Activated T-helper 17 cell treated with anti-CD3 and anti-CD28 coated beads, Interleukin-2, amount 50 U/mL, for 72 hours (primary cell): ENCODE results near the gene FAM89B. TPM values are rescaled to one million over a fixed set of nuclear protein-coding genes. Genes with fewer than 3 reads are reported as not detected.

Source experiments
- ATAC-seq: fragments of 150-1000 bp; cut with Tn5 transposase; replicated peaks from 2 replicates; pipeline ENCODE4 v1.10.0; 2021; ENCODE audit warnings: mild to moderate bottlenecking, moderate library complexity
- H3K27ac Mint-ChIP-seq: one replicate; pipeline ENCODE4 v1.8.0; 2022; ENCODE audit warnings: mixed read lengths
- H3K27me3 Mint-ChIP-seq: one replicate; pipeline ENCODE4 v1.8.0; 2022; ENCODE audit warnings: mixed read lengths
- H3K36me3 Mint-ChIP-seq: one replicate; pipeline ENCODE4 v1.8.0; 2022; ENCODE audit warnings: low read depth, mild to moderate bottlenecking, mixed read lengths
- H3K4me1 Mint-ChIP-seq: one replicate; pipeline ENCODE4 v1.8.0; 2022; ENCODE audit warnings: mixed read lengths
- H3K4me3 Mint-ChIP-seq: one replicate; pipeline ENCODE4 v1.8.0; 2022; ENCODE audit warnings: mild to moderate bottlenecking, mixed read lengths
- H3K9me3 Mint-ChIP-seq: one replicate; pipeline ENCODE4 v1.8.0; 2022; ENCODE audit warnings: mixed read lengths
- total RNA-seq, 2 donors: library from RNA; stranded (reverse); gene quantifications; one replicate each; pipeline ENCODE4 v1.2.3, GENCODE V29; 2022

FAM89B gene
- total RNA-seq, 2 donors from 2014 or later = 39.0 to 42.2 TPM

- Mint-ChIP-seq H3K27me3 (no peaks in the 10 kb centered on the region), H3K9me3 (no peaks in the 10 kb centered on the region), H3K4me1 (peaks cover 31% of the 10 kb centered on the region), H3K36me3 (peaks cover 69% of the 10 kb centered on the region), H3K4me3 (peak within 1 kb of the TSS; percentile 94), H3K27ac (peak within 1 kb of the TSS; percentile 94)
- ATAC-seq = peak; percentile 81
Measured at GRCh38 chr11:65569973-65570918, 2.1 kb upstream of the FAM89B start, which contains the start of gene ZNRD2. Gene ZNRD2 (plus strand): TSS chr11:65570477. CDS start chr11:65570492, 15 bp downstream.

GRCh38 chr11:65571420-65571819 lies 918 bp upstream of the FAM89B start:
- no peaks in the 10 kb centered on the region for H3K27me3 Mint-ChIP-seq
- no peaks in the 10 kb centered on the region for H3K9me3 Mint-ChIP-seq
- H3K4me3 Mint-ChIP-seq = peak overlapping the region; percentile 94
- H3K27ac Mint-ChIP-seq = peak overlapping the region; percentile 90
- ATAC-seq = no peak
- H3K36me3 Mint-ChIP-seq = peaks cover 76% of the 10 kb centered on the region
- H3K4me1 Mint-ChIP-seq = peaks cover 25% of the 10 kb centered on the region

- no peak for ATAC-seq
- Mint-ChIP-seq H3K27me3 (no peaks in the 10 kb centered on the region), H3K27ac (peak overlapping the region; percentile 90), H3K36me3 (peaks cover 81% of the 10 kb centered on the region), H3K9me3 (no peaks in the 10 kb centered on the region), H3K4me1 (peaks cover 25% of the 10 kb centered on the region), H3K4me3 (peak overlapping the region; percentile 94)
Measured at GRCh38 chr11:65571940-65572339, 398 bp upstream of the FAM89B start.

GRCh38 chr11:65573391-65574079 lies 1.2 kb downstream of the FAM89B start:
- Mint-ChIP-seq H3K36me3 (peaks cover 89% of the 10 kb centered on the region), H3K27me3 (no peaks in the 10 kb centered on the region), H3K4me1 (peaks cover 24% of the 10 kb centered on the region), H3K9me3 (no peaks in the 10 kb centered on the region), H3K27ac (peak overlapping the region; percentile 94), H3K4me3 (peak overlapping the region; percentile 94)
- ATAC-seq = no peak

GRCh38 chr11:65574109-65574810 lies 1.9 kb downstream of the FAM89B start:
- Mint-ChIP-seq H3K27me3 (no peaks in the 10 kb centered on the region), H3K9me3 (no peaks in the 10 kb centered on the region), H3K27ac (peak overlapping the region; percentile 94), H3K4me3 (peak overlapping the region; percentile 94), H3K36me3 (peaks cover 89% of the 10 kb centered on the region), H3K4me1 (peaks cover 23% of the 10 kb centered on the region)
- peak; percentile 42 for ATAC-seq

GRCh38 chr11:65574811-65575567 lies 2.7 kb downstream of the FAM89B start:
- Mint-ChIP-seq H3K4me3 (peak overlapping the region; percentile 94), H3K27ac (peak overlapping the region; percentile 94), H3K36me3 (peaks cover 90% of the 10 kb centered on the region), H3K4me1 (peaks cover 23% of the 10 kb centered on the region), H3K27me3 (no peaks in the 10 kb centered on the region), H3K9me3 (no peaks in the 10 kb centered on the region)
- no peak for ATAC-seq

DNA sequence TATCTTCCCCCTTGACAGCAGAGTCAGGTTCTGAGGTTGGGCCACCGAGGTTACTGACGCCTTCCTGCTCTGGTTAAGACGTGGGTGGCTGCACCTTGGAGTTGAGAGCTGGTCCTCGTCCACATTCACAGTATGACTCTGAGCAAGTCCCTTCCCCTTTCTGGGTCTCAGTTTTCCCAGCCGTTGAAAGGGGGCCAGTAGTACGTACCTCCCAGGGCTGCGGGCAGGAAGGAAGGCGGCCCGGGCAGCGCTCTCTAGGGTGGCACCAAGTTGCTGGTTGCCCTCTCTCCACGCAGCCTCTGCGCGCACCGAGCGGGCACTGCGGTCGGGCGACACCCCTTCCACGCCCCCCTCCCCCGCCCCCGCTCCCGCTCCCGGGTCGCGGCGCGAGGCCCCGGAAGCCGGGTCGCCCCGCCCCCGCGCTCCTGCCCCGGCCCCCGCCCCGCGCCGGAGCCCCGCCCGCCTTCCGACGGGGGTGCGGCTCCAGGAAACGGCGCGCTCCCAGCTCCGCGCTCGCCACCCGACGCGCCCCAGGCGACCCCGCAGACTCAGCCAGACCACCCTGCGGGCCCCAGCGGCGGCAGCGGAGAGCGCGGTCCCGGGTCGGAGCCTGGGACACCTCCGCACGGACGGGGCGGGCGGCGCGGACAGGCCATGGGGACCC lies 3.4 kb downstream of the FAM89B start, which contains the start of gene EHBP1L1:
Gene EHBP1L1 (plus strand): TSS at position 486 of the 664 bp plus-strand sequence. CDS start 250 bp downstream, outside the sequence.
- peak within 1 kb of the TSS; percentile 94 for H3K27ac Mint-ChIP-seq
- H3K9me3 Mint-ChIP-seq = no peaks in the 10 kb centered on the region
- peaks cover 90% of the 10 kb centered on the region for H3K36me3 Mint-ChIP-seq
- peaks cover 23% of the 10 kb centered on the region for H3K4me1 Mint-ChIP-seq
- H3K27me3 Mint-ChIP-seq = no peaks in the 10 kb centered on the region
- peak within 1 kb of the TSS; percentile 94 for H3K4me3 Mint-ChIP-seq
- ATAC-seq = peak; percentile 57

- peak overlapping the region; percentile 89 for H3K27ac Mint-ChIP-seq
- H3K36me3 Mint-ChIP-seq = peaks cover 91% of the 10 kb centered on the region
- H3K27me3 Mint-ChIP-seq = no peaks in the 10 kb centered on the region
- peaks cover 23% of the 10 kb centered on the region for H3K4me1 Mint-ChIP-seq
- ATAC-seq = peak; percentile 2
- H3K9me3 Mint-ChIP-seq = no peaks in the 10 kb centered on the region
- peak overlapping the region; percentile 94 for H3K4me3 Mint-ChIP-seq
Measured at GRCh38 chr11:65576232-65576866, 4.0 kb downstream of the FAM89B start.

DNA sequence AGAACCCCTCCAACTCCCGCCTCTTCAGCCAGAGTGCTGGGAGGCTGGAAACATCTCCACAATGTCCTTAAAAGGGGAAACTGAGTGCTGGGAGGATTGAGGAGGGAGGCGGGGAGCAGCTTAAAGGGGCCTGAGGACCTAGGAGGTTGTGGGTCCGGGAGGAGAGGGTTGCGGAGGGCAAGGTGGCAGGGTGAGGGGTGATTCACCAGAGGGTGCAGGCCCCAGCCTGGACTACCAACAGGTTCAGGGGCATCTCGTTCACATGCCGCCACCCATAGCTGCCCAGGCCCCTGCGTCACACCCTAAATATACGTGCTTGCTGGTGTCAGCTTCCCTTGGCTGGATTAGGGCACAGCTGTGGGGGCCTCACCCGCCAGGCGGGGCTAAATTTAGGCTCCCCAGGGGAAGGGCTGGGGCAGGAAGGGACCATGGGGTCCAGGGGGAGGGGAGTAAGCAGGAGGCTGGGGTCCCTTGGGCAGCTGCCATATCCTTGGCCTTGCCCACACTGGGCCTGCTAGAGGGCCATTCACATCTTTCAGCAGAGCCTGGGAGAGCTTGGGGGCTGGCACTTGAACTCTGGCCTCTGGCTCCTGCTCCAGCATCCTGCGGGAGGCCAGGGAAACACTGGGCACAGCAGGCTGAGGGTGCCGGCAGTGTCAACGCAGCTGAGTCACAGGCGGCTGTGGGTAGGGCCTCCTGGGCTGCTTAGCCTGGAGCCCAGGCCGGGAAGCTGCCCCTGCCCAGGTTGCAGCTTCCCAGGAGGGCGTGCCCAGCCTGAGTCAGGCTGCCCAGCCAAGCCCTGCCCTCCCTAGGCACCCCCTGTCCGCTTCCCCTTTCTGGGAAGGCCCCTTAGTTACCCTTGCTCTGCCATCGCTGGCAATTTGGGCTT lies 4.8 kb downstream of the FAM89B start:
- peak overlapping the region; percentile 94 for H3K4me3 Mint-ChIP-seq
- no peaks in the 10 kb centered on the region for H3K9me3 Mint-ChIP-seq
- peaks cover 18% of the 10 kb centered on the region for H3K4me1 Mint-ChIP-seq
- no peaks in the 10 kb centered on the region for H3K27me3 Mint-ChIP-seq
- peak overlapping the region; percentile 89 for H3K27ac Mint-ChIP-seq
- peaks cover 92% of the 10 kb centered on the region for H3K36me3 Mint-ChIP-seq
- peak; percentile 37 for ATAC-seq

- Mint-ChIP-seq H3K4me1 (peaks cover 16% of the 10 kb centered on the region), H3K4me3 (peak overlapping the region; percentile 94), H3K9me3 (no peaks in the 10 kb centered on the region), H3K27me3 (no peaks in the 10 kb centered on the region), H3K27ac (peak overlapping the region; percentile 89), H3K36me3 (peaks cover 95% of the 10 kb centered on the region)
- no peak for ATAC-seq
Measured at GRCh38 chr11:65577756-65578109, 5.4 kb downstream of the FAM89B start.

DNA sequence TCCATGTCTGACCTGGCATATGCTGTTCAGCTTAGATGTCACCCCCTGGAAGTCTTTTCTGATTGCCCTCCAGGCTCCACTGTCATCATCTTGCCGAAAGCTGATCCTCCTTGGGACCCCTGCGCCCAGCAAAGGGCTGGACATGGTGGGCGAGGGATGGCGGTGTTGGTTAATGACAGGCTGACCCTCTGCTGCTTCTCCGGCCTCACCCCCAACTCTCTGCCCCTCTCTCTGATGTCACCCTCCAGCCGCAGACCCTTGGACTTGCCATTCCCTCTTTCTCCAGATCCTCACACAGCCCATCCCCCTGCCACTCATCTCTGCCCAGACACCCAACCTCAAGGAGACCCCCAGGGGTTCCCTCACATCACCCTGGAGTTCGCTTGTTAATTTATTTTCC lies 5.8 kb downstream of the FAM89B start:
- Mint-ChIP-seq H3K4me1 (peaks cover 16% of the 10 kb centered on the region), H3K9me3 (no peaks in the 10 kb centered on the region), H3K27me3 (no peaks in the 10 kb centered on the region), H3K27ac (peak overlapping the region; percentile 89), H3K4me3 (peak overlapping the region; percentile 94), H3K36me3 (peaks cover 95% of the 10 kb centered on the region)
- ATAC-seq = no peak

GRCh38 chr11:65578667-65579066 lies 6.3 kb downstream of the FAM89B start:
- H3K36me3 Mint-ChIP-seq = peaks cover 95% of the 10 kb centered on the region
- ATAC-seq = no peak
- H3K4me1 Mint-ChIP-seq = peaks cover 16% of the 10 kb centered on the region
- H3K27me3 Mint-ChIP-seq = no peaks in the 10 kb centered on the region
- peak overlapping the region; percentile 89 for H3K27ac Mint-ChIP-seq
- no peaks in the 10 kb centered on the region for H3K9me3 Mint-ChIP-seq
- H3K4me3 Mint-ChIP-seq = peak overlapping the region; percentile 94
